Cardiac septum (tissue), 1 donor: ENCODE data around the gene MB21D2. TPM values are rescaled to one million over a fixed set of nuclear protein-coding genes. Genes with fewer than 3 reads are reported as not detected.

Experiments used
- DNase-seq: peaks from one replicate; pipeline ENCODE4 v3.0.0-alpha.2; 2020; ENCODE audit warnings: low spot score
- intact Hi-C: fragments of 100-400 bp; cut with DNase I; formaldehyde crosslinking; loops from one replicate; pipeline ENCODE4 v1.14.0; 2022
- total RNA-seq: library from RNA; stranded (reverse); fragmentation: NEBNext Ultra II Directional; extraction: Animal tissue kit (Norgen Biotek cat#: 25700); gene quantifications from one replicate; pipeline ENCODE4 v1.2.1, GENCODE V29; 2021
- donor health status: DM: no; HTN: no; CAD: no.

The MB21D2 gene
- total RNA-seq, 1 donor from 2014 or later = 3.2 TPM

GRCh38 chr3:192899540-192899982 lies 18.1 kb downstream of the MB21D2 start:
- DNase-seq = no peak
- intact Hi-C loops = no loop called here

GRCh38 chr3:192897005-192897404 lies 20.7 kb downstream of the MB21D2 start:
- DNase-seq = no peak
- intact Hi-C loops = no loop called here

GRCh38 chr3:192896208-192896607 lies 21.4 kb downstream of the MB21D2 start:
- intact Hi-C loops = no loop called here

GRCh38 chr3:192894676-192895075 lies 23.0 kb downstream of the MB21D2 start:
- no peak for DNase-seq
- intact Hi-C loops = no loop called here

More at GRCh38 chr3:192896208-192896607, 21.4 kb downstream of the MB21D2 start:
- DNase-seq = no peak

- no peak for DNase-seq
- intact Hi-C loops = no loop called here
Measured at GRCh38 chr3:192892981-192893700, 24.5 kb downstream of the MB21D2 start.

- no peak for DNase-seq
- intact Hi-C loops = no loop called here
Measured at GRCh38 chr3:192890347-192891335, 27.0 kb downstream of the MB21D2 start.

GRCh38 chr3:192889679-192890078 lies 28.0 kb downstream of the MB21D2 start:
- intact Hi-C loops = no loop called here
- no peak for DNase-seq

GRCh38 chr3:192888190-192888589 lies 29.5 kb downstream of the MB21D2 start:
- no peak for DNase-seq
- intact Hi-C loops = no loop called here

GRCh38 chr3:192887701-192888100 lies 30.0 kb downstream of the MB21D2 start:
- no peak for DNase-seq
- intact Hi-C loops = no loop called here

GRCh38 chr3:192887047-192887446 lies 30.6 kb downstream of the MB21D2 start:
- intact Hi-C loops = no loop called here
- no peak for DNase-seq

GRCh38 chr3:192884777-192885773 lies 32.6 kb downstream of the MB21D2 start:
- no peak for DNase-seq
- intact Hi-C loops = no loop called here

- intact Hi-C loops = no loop called here
- DNase-seq = no peak
Measured at GRCh38 chr3:192883512-192883911, 34.1 kb downstream of the MB21D2 start.

- no peak for DNase-seq
- intact Hi-C loops = no loop called here
Measured at GRCh38 chr3:192881159-192881786, 36.4 kb downstream of the MB21D2 start.

- intact Hi-C loops = no loop called here
- DNase-seq = no peak
Measured at GRCh38 chr3:192880313-192880712, 37.3 kb downstream of the MB21D2 start.

- DNase-seq = no peak
- intact Hi-C loops = no loop called here
Measured at GRCh38 chr3:192879346-192880031, 38.2 kb downstream of the MB21D2 start.

GRCh38 chr3:192875971-192876565 lies 41.6 kb downstream of the MB21D2 start:
- intact Hi-C loops = no loop called here
- DNase-seq = no peak

- no peak for DNase-seq
- intact Hi-C loops = no loop called here
Measured at GRCh38 chr3:192870822-192871221, 46.8 kb downstream of the MB21D2 start.
